HG02852 (cell line): ENCODE results near the gene HDAC10.
A peak's percentile ranks its signal among the peaks of the same experiment; 100 is the strongest.

ENCODE experiments used
- ATAC-seq: cut with Tn5 transposase; IDR thresholded peaks from one replicate; pipeline ENCODE4 v1.9.1; 2021; ENCODE audit warnings: mild to moderate bottlenecking, moderate library complexity; ENCODE audit not compliant: unreplicated experiment

Gene HDAC10

GRCh38 chr22:50204571-50204970 lies 46.5 kb downstream of the HDAC10 start:
- no peak for ATAC-seq

- no peak for ATAC-seq
Observed at GRCh38 chr22:50203288-50203687, 47.8 kb downstream of the HDAC10 start.

DNA sequence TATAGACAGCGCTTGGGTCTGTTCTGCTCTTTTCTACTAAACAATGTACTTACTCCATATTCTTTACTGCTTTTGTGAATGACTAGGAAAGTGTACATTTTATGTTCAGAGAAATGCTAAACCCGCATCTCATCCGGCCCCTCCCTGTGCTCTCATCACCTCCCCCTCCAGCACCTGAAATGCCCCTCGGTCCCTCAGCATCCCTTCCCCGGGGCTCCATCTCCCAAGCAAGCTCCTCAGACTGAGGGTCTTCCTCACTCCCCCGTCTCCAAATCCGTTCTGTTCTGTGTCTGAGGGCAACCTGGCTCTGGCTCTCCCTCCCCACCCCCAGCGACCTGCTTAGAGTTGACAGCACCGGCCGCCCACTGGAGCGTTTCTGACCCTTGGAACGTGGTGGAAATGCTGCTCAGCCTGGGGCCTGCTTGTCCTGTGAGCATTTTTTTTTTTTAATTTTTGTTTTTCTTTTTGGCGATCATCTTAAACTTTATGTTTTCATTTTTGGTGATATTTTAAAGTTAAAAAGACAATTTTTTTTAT lies 48.9 kb downstream of the HDAC10 start:
- ATAC-seq: no peak

GRCh38 chr22:50201191-50202129 lies 49.6 kb downstream of the HDAC10 start:
- ATAC-seq: peak; percentile 20

DNA sequence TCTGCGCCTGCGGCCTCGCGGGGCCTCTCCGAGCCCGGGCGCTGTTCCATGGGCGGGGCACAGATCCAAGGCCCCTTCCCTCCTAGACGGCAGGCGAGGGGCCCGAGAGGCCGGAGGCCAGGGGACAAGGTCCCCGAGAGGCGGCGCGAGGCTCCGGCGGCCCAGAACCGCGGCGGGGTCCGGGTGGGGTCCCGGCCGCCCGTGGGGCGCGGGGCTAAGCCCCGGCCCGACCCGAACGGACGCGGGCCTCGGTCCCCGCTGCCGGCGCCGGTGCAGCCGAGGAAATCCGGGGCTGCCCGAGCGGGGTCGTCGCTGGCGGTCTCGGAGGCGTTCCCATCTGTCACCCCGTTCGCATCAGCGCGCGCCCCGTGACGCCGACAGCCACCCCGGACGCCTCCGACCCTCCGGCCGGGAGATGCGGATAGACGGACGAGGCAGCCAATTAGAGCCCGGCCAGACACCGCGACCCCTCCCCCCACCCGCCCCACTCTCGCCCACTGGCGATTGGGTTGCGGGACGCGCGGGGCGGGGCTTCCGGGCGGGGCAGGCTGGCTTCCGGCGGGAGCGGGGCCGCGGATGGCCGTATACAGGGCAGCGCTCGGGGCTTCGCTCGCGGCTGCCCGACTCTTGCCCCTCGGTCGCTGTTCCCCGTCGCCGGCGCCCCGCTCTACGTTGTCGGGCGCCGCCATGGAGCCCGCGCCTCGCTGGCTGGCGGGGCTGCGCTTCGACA lies 50.4 kb downstream of the HDAC10 start, which contains the start of gene SELENOO:
SELENOO (plus strand) TSS at position 551 of the 730 bp plus-strand sequence; CDS start at position 577, 26 bp downstream.
- ATAC-seq: peak; percentile 66

DNA sequence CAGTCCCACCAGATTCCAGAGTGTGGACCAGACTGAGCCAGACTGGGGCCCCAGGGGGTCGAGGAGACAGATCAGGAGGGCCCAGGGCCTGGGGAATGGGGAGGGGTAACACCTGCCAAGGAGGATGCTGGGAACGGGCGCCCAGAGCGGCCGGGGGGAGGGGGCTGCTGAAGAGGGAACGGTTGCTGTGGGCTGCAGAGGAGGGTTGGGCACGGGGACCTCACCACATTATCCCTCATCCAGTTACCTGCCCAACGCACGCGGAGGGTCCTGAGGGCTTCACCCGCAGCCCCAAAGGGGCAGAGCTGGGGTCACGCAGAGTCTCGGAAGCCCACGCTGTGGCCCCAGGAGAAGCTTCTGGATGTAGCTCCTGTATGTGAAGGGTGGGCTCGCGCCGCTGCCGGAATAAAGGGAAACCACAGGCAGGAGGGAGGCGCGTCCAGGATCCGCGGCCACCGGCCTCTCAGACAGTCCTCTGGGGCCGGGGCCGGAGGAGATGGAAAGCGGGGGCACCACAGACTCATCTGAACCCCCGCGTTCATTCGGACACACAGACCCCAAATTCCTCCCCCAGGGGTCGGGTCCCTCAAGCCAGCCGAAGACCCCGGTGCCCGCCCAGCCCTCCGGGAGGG lies 51.1 kb downstream of the HDAC10 start:
- ATAC-seq: no peak

DNA sequence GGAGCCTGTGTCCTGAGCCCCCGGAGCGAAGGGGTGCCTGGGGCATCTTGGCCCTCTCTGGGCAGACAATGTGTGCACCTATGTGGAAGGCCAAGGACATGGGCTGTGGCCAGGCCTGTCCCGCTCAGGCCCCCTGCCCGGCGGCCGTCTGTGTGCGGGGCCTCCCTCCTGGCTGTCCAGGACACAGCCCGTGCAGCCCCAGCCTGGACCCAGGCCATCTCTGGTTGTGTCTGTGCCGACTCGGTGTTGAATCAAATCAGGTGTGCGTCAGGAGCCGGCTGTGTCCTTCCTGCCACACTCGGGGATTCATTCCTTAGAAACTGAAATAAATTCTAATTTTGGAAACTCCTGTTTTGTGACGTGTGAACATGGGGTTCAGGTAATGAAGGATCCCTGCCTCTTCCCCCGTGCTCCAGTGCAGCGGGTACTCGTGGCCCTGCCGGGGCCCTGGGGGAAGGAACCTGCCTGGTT lies 51.8 kb downstream of the HDAC10 start:
- ATAC-seq: no peak

- no peak for ATAC-seq
Observed at GRCh38 chr22:50198624-50199017, 52.4 kb downstream of the HDAC10 start.

GRCh38 chr22:50197856-50198623 lies 53.0 kb downstream of the HDAC10 start:
- ATAC-seq: no peak

- ATAC-seq: no peak
Observed at GRCh38 chr22:50197000-50197800, 53.9 kb downstream of the HDAC10 start.

GRCh38 chr22:50196256-50196655 lies 54.8 kb downstream of the HDAC10 start:
- no peak for ATAC-seq
